Hepatocyte (in vitro differentiated cells): Measurements from ENCODE around the gene ACRBP.

Experiments used
- EZH2 ChIP-seq: fragments of 200-600 bp; sonication (generic); IDR thresholded peaks from 2 replicates; pipeline ENCODE4 v1.6.1; 2016; ENCODE audit warnings: antibody characterized with exemption, mild to moderate bottlenecking, borderline replicate concordance
- TF ChIP-seq, protein P1 (sequence below): fragments of 200-600 bp; sonication (generic); IDR thresholded peaks from 2 replicates; pipeline ENCODE4 v1.5.1; 2016; ENCODE audit warnings: antibody characterized with exemption, mild to moderate bottlenecking; ENCODE audit not compliant: poor library complexity

DNA sequence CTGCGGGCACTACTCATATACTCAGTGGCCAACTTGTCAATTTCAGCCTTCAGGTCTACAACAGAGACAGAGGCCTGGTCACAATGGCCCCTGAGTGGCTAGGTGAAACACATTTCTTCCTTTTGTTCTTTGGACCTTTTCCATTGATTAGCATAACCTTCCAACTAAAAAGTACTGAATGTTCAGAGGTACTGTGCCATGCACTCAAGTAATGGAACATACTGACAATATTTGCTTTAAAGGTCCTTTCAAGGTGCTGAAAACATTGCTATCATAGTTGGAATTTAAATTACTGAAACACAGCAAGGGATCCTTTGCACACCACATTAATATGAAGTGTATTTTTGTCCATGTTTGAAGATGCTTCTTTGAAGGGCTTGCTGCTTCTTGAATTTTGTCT lies 6.1 kb upstream of the ACRBP start:
- no peak for TF ChIP-seq EZH2
- TF ChIP-seq, protein P1, sequence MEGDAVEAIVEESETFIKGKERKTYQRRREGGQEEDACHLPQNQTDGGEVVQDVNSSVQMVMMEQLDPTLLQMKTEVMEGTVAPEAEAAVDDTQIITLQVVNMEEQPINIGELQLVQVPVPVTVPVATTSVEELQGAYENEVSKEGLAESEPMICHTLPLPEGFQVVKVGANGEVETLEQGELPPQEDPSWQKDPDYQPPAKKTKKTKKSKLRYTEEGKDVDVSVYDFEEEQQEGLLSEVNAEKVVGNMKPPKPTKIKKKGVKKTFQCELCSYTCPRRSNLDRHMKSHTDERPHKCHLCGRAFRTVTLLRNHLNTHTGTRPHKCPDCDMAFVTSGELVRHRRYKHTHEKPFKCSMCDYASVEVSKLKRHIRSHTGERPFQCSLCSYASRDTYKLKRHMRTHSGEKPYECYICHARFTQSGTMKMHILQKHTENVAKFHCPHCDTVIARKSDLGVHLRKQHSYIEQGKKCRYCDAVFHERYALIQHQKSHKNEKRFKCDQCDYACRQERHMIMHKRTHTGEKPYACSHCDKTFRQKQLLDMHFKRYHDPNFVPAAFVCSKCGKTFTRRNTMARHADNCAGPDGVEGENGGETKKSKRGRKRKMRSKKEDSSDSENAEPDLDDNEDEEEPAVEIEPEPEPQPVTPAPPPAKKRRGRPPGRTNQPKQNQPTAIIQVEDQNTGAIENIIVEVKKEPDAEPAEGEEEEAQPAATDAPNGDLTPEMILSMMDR: no peak
